CD4-positive, alpha-beta T cell treated with Interleukin-17A for 4 hours (primary cell): ENCODE measurements around the gene MED13L.
"Not testable (repeated sequence)": the region's sequence is repeated elsewhere in the genome, so short reads cannot be mapped to it uniquely, and the experiment has no call there.

ENCODE experiments used
- DNase-seq: peaks from one replicate; pipeline ENCODE4 v3.0.0-alpha.2; 2020; ENCODE audit warnings: mixed read lengths

Gene MED13L

DNA sequence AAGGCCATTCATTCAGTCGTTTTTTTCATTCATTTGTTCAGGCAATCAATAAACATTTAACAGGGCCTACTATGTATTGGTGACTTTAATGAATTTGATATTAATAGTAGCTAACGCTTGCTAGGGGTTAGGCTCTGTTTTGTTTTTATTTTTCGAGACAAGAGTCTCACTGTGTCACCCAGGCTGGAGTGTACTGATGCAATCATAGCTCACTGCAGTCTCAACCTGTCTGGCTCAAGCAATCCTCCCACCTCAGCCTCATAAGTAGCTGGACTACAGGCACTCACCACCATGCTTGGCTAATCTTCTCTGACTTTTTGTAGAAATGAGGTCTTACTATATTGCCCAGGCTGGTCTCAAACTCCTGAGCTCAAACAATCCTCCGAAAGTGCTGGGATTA lies 25.6 kb upstream of the MED13L start:
- no peak for DNase-seq

DNA sequence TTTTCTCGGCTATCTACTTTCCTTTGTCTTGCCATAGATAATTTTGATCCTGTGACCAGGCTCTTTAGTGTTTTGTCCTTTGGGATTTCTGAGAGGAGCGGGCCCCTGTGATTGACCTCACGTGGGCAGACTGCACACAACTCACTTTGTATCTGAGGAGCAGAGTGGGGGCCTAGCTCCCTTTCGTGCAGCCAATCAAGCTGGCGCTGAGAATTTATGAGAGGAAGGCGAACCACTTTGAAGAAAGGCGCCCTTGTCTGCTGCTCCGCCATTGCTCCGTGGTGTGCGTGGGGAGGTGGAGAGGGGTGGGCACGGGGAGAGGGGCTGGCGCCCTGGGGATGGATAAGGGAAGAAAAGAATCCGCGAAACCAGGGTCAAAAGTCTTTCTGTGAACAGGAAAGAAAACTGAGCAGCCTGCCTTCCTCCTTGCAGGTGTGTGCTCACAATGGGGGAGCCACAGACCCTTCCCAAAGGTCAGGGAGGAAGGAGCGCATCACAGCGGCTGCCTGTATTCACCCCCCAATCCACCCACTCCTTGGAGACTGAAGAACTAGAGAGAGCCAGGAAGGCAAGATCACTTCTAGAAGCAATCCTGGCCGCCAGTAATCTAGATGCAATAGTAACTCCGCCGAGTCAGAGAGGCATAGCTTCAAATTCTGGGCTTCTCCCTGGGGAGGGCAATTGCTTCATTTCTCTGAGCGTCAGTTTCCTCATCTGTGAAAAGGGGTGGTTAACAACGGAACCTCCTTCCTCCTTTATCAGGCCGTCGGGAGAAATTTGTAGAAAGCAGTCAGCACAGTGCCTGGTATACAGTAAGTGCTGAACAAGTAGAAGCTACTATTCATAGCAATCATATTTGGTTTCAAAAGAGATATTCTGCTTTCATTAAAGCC lies 24.9 kb upstream of the MED13L start:
- no peak for DNase-seq

DNA sequence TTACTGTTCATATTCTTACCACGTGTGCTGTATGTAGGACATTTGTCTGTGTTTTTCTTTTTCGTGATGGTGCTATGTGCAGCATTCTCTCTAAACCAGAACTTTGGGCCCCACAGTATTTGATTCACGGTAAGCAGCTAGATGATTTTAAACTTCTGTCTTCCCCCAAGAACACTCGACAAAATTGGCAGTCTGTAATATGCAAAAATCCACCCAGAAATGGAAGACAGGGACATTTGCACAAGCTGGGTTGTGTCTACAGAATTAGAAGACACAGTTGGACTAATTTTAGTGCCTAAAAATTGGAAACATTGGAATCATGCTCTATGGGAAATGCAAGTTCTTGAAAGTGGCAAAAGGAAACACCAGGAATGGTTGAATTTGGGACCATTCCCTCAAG lies 24.1 kb upstream of the MED13L start:
- DNase-seq = no peak

DNA sequence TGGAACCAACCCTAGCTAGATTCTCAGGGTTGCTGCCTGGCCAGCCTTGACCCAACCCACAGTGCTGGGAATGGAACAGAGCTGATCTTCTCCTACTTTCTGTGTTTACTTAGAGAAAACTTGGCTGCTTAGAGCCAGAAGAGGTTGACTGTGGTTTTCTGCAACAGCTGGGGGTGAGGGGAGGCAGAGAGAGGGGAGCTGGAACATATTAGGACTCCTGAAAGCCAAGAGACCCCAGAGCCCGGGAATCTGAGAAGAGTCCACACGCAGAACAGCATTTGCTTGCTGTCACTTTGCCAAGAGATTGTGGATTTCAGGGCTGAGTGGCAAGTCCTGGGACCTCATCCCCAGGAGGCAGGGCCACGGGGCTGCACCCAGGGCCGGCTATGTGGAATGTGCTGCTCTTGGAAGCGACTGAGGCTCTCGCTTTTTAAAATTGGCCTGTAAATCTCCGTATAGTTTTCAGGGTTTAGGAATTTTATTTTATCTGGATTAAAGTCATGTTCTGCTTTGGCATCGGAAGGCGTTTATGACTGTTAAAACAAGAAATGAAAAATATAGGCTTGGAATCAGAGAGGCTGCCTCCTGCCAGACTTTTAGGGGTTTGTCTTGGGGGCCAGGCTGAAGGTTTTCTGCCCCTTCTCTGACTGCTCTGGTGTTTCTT lies 22.3 kb upstream of the MED13L start:
- DNase-seq = no peak

DNA sequence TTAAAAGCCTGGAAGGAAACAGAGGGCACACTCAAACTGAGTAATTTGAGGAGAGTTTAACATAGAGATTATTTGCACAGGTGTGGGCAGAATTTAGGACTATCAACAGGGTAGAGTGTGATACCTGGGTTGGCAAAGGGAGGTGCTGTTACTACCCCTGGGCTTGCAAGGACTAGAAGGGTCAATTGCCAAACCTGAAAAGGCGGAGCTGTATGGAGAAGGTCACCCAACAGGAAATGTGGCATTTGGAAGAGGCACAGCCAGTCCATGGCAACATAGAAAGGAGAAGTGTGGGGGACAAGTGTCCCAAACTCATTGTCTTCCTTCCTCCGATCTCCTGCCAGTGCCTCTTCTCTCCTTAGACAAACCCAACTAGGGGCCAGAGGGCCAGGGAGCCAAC lies 21.6 kb upstream of the MED13L start:
- no peak for DNase-seq

DNA sequence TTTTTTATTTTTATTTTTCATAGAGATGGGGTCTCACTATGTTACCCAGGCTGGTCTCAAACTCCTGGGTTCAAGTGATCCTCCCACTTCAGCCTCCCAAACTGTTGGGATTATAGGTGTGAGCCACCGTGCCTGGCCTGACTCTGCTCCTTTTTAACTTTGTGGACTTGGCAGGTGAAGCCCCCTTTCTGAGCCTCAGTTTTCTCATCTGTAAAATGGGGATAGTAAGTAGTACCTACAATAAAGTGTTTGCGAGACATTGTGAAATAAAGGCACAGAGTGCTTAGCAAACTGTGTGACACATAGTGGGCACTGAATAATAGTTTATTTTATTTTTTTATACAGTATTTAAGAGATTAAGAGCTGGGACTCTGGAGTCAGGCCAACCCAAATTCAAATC lies 21.1 kb upstream of the MED13L start:
- no peak for DNase-seq

DNA sequence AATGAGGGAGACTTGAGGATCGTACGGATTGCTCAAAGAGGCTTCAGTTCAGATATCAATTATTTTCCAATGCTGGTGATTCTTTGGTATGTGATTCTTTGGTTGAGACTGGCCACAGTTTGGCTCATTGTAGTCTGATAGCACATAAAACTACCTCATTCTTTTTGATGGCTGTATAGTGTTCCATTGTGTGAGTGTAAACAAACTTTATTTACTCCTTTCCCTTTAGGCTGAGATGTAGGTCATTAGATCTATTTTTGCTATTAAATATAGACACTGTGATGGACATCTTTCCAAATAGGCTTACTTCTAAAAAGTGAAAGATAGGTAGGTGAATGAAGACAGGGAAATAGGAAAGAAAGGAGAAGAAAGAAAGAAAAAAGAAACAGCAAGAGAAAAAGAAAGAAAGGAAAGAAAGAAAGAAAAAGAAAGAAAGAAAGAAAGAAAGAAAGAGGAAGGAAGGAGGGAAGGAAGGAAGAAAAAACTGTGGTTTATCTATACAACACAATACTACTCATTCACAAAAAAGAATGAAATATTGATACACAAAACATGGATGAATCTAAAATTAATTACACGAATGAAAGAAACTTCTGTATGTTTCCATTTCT lies 19.8 kb upstream of the MED13L start:
- DNase-seq = no peak

DNA sequence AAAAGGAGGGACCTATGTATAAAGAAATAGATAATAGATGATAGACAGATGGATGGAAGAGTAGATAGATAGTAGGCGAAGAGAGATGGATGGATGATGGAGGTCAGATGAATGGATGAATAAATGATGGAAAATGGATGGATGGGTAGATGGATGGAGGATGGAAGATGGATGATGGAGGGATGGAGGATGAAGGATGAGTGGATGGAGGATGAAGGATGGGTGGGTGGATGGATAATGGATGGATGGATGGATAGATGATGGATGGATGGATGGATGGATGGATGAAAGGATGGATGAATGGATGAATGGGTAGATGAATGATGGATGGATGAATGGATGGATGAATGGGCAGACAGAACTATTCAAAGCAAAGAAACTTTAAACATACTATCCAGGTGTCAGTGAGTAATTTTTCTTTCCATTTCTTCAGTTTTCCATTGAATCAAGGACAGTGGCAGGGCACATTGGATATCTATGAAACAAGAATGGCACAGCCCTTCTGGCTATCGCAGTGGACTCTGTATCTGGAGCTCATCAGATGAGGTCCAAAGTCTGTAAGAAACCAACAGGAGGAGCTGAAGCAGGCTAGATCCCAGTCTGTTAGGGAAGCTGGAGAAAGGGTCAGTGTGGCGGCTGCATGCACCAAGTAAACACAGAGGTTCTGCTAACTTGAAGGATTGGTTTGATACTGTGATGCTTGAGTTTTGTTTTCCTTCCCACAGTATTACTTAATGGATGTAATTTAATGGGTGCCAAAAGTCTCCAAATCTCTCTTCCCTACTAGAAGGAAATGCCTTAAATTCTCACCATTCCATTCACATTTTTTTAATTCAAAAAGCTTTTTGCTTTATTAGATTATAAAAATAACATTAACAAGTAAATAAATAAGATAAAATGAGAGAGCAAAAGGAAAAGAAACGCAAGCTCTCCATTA lies 18.1 kb upstream of the MED13L start:
- DNase-seq = no peak

DNA sequence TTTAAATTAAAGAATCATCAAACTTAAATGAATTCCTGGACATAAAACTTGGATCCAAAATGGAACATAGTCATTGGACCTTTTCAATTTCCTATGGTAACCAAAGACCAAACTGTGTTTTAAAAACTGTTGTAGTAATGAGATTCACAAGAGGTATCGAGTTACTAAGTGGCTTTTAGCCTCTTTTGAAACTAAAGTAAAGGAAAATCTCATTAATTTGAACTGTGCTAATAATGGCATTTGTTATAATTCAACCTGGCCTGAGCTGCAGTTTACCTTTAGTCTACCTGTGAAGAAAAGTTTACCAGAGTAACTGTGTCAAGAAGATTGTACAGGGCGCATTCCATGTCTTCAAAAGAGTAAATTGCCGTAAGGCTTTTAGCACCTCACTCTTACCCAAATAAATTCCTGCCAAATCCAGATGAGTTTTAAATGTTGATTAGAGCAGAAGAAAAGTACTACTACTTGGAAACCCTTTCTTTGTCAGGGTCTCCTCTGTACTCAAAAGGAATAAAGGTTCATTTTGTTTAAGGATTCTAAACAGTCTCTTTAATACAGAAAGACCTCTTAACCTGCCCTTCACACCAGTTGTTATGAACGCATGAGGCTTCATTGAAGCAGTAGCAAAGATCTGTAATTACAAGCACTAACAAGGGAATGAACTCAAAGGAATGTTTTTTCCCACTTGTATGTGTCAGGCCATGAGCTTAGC lies 17.1 kb upstream of the MED13L start:
- no peak for DNase-seq

DNA sequence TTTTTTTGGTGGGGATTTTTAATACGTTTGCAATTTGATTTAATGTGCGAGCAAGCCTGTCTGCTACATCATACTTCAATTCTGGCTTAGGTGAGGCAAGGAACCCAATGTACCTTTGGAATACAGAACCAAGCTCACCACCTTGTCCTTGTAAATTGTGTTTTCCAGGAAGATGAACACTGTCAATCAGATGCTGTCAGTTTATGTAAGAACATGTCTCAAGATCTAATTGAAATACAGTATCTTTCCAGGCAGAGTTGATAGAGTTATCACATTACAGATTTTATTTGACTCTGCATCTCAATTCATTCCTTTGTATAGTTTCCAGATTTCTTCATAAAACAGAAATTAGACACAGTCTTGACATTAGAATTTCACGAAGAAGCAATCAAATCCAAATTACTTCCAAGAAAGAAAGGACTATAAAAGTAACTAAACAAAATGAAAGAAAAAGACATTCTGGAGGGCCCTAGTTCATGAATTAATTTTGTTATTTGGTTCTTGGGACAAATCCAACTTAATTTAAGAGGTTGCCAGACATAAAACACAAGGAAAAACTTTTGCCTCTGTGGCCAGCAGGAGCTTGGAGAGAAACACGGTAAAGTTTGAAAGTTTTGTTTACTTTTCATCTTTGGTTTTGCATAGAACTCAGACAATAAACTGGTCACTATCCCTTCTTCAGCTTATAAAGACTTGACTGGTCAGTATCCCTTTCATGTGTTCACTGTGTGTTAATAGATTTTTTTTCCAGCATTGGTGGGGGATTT lies 16.4 kb upstream of the MED13L start:
- DNase-seq = no peak

DNA sequence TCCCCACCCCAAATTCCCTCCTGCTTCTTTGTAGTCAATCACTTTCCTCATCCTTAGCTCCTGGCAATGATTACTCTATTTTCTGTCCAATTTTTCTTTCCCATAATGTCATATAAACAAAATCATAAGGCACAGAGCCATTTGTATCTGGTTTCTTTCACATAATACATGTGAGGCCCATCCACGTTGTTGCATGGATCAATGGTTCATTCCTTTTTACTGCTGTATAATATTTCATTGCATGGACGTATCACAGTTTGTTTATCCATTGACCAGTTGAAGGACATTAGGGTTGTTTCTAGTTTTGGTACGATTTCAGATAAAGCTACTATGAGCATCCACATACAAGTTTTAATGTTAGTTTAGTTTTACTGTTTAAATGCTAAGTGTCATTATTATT lies 13.7 kb upstream of the MED13L start:
- no peak for DNase-seq

DNA sequence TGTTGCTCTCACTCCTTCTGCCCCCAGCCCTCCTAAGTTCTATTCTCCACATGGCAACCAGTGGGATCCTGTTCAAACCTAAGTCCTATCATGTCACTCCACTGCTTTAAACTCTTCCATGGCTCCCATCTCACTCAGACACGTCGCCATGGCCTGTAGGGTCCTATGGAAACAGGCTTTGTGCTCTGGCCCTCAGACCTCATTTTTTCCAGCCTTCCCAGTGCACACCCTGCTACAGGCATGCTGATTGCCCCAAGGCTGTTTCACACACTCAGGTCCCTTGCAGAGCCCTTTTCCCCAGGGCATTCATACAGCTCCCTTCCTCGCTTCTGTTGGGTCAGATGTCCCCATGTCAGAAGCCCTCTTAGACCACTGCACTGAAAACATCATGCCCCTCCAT lies 11.2 kb upstream of the MED13L start:
- no peak for DNase-seq

DNA sequence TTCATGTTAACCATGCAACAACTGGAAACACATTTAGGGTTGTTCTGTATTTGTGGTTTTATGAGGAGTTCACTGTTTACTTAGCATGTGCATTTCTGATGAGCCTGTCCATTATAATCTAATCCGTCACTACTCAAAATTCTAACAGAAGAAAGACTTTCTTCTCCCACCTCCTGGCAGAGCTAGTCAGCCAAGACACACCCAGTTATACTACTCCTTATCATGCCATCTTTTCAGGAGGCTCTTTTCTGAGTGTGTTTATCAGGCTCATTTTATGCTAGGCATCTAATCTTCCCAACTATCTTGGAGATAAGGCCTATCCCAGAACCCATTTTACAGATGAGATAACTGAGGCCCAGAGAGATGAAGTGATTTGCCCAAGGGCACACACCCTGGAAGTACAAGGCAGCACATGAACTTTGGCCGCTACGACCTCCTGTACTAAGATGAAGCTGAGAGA lies 10.4 kb upstream of the MED13L start:
- DNase-seq = no peak

DNA sequence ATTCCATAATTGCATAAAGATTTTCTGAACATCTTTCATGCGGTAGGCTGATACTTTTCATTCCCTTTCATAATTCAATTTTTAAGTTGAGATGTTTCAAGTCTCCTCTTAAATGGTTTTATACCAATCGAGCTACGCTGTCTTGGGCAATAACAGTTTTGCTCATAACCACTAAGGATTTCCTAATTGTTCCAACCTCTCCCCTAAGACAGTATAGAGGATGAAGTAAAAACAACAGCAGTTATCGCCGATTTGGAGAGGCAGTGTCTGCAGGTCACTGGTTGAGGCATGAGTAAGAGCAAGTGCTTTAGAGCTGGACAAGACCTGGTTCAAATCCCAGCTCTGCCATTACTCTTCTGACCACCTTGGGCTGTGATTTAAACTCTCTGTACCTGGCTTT lies 6.9 kb upstream of the MED13L start:
- no peak for DNase-seq

DNA sequence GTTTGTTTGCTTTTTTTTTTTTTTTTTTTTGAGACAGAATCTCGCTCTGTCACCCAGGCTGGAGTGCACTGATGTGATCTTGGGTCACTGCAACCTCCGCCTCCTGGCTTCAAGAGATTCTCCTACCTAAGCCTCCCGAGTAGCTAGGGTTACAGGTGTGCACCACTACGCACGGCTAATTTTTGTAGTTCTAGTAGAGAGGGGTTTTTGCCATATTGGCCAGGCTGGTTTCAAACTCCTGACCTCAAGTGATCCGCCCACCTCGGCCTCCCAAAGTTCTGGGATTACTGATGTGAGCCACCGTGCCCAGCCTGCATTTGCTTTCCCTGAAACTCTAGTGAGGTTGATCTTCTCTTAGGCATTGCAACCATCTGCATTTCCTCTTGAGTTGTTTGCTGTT lies 6.4 kb upstream of the MED13L start:
- not testable (repeated sequence) for DNase-seq

DNA sequence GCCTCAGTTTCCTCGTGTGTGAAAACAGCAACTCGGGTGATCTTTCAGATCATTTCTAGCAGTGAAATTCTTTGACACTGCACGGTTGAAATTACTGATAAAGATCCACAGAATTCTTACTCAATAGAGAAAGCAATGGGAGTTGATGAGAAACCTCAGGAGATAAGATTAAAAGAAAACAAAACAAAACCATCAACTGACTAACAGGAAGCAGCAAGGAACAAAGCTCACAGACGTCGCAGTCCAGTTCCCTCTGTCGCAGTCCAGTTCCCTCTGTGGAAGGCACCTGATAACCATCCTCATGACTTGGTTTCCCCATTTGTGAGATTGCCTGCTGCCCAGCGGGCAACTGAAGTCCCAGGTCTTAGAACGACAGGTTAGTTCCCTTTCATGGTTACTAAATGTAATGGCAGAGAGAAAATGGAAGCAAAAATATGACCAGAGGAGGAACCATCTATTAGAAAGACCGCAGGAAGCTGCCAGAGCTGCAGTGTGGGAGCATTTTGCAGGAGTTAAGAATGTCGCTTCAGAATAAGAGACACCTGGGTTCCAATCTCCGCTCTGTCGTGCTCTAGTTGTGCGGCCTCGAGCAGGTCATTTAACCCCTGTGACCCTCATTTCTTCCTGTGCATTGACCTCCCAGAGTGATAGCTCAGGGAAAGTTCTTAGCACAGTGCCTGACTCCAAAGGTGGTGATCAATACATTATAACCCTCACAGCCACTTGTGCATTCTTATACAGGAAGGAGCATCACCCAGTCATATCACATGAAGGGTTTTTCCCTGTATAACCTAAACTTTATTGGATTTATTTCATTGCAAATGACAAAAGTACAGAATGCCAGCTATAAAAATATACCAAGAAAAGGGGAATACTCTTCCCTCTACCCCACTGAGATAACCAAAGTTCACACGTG lies 5.1 kb upstream of the MED13L start:
- DNase-seq = no peak

DNA sequence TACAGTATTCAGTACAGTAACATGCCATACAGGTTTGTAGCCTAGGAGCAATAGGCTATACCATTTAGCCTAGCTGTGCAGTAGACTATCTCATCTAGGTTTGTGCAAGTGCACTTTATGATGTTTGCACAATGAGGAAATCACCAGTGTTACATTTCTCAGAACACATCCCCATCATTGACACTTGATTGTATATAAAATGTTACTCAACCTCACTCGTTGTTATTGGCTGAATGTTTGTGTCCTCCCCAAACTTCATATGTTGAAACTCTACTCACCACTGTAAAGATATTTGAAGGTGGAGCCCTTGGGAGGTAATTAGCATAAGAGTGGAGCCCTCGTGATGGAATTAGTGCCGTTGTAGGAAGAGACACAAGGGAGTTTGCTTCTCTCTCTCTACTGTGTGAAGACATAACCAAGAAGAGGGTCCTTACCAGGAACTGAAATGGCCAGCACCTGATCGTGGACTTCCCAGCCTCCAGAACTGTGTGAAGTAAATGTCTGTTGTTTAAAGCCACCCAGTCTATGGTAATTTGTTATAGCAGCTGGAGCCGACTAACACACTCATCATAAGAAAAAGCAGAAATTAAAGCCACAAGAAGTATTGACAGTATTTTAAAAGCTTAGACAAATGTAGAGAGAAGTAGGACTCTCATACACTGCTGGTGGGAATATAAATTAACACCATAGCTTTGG lies 3.2 kb upstream of the MED13L start:
- DNase-seq = no peak

DNA sequence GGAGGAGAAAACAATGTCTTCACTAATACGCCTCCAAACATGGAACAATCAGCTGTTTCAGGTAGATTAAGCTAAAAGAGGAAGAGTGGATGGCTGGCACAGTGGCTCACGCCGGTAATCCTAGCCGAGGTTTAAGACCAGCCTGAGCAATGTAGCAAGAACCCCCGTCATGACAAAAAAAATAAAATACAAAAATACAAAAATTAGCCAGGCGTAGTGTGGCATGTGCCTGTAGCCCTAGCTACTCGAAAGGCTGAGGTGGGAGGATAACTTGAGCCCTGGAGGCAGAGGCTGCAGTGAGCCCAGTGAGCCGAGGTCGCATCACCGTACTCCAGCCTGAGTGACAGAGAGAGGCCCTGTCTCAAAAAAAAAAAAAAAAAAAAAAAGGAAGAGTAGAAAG lies 1.2 kb upstream of the MED13L start:
- DNase-seq = no peak

DNA sequence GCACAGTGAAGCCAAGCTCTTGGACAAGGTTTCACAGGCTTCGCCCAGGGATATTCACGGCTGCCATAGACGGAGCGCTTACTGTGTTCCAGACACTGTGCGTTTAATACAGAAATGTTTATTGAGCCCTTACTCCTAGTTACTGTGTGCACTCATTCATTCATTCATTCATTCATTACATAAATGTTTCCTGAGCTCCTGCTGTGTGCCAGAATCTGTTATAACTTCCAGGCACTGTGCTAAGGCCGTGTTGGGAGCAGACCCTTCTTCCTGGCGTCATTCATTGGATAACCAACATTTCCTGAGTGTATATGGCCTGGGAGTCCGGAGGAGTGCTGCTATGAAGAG lies 760 bp upstream of the MED13L start:
- DNase-seq = no peak
